ENCODE data around the gene CDCA5. TPM values are rescaled to one million over a fixed set of nuclear protein-coding genes. Genes with fewer than 3 reads are reported as not detected.

The CDCA5 gene
- total and polyA plus RNA-seq, 2 of the 4 experiments (the other 2 are of a cell fraction): 9.1 to 14.0 TPM

- WGBS, 2 experiments (ENCODE audit: extremely low coverage in 2 of 2, insufficient read length in 1 of 2): 80% methylated on average over 2 of the region's 6 CpGs; no CpG with 5 or more reads in 1 of the 2 experiments
- H3K56ac ChIP-seq (ENCODE audit: extremely low read depth, insufficient read depth, low read length): no peak overlapping the region
- H3K9ac ChIP-seq (ENCODE audit: low read depth, low read length): no peak overlapping the region
- H3K4ac ChIP-seq (ENCODE audit: low read depth, low read length): no peak overlapping the region
- DNase-seq: no peak
- H3K14ac ChIP-seq (replicated peaks; ENCODE audit: low read depth, low read length): no peak overlapping the region
- no peak overlapping the region for H3K4me2 ChIP-seq (ENCODE audit: low read depth, low read length)
- H2AFZ ChIP-seq (replicated peaks; ENCODE audit: low read length, poor library complexity): no peak overlapping the region
- no peak overlapping the region for H2BK5ac ChIP-seq (ENCODE audit: low read depth, low read length, poor library complexity, severe bottlenecking)
- no peak overlapping the region for H3K4me3 ChIP-seq (ENCODE audit: insufficient read depth, low read depth, low read length)
- ChIA-PET CTCF (interaction anchor here (1.1 kb wide), 1 partner anchor 15 kb away, joined by 3 read pairs; no protein-coding TSS in a partner anchor), POLR2A (ENCODE audit: unreplicated experiment) (no interaction called here)
- no peak for ATAC-seq (ENCODE audit: low read depth)
- peaks cover 5% of the 10 kb centered on the region; the same call in 1 of the 2 replicates for H4K20me1 ChIP-seq (ENCODE audit: insufficient read depth, low read length)
- H2BK120ac ChIP-seq (ENCODE audit: low read depth, low read length): no peak overlapping the region
- H3K9me3 ChIP-seq (ENCODE audit: control insufficient read depth, insufficient read depth, low read length): no peaks in the 10 kb centered on the region
- no peak overlapping the region for H2BK15ac ChIP-seq (ENCODE audit: low read depth, low read length)
- peaks cover 13% of the 10 kb centered on the region; the same call in 1 of the 2 replicates for H3K9me1 ChIP-seq (ENCODE audit: insufficient read depth, low read length)
- TF ChIP-seq CTCF (conservative IDR thresholded peaks at IDR 0.05; ENCODE audit: low read depth, low read length) (no peak), ELK1 (IDR thresholded peaks at IDR 0.05; ENCODE audit: borderline replicate concordance, low read depth, low read length) (no peak), SMC3 (IDR thresholded peaks at IDR 0.05; ENCODE audit: low read depth, low read length) (no peak), CEBPB (IDR thresholded peaks at IDR 0.05; ENCODE audit: low read depth, low read length) (no peak), RAD21 (IDR thresholded peaks at IDR 0.05; ENCODE audit: low read length) (no peak), MAFK (IDR thresholded peaks at IDR 0.05; ENCODE audit: low read depth, low read length) (no peak), RFX5 (IDR thresholded peaks at IDR 0.05; ENCODE audit: low read depth, low read length) (no peak), FOS (IDR thresholded peaks at IDR 0.05; ENCODE audit: low read depth, low read length) (no peak), NFE2L2 (IDR thresholded peaks at IDR 0.05; ENCODE audit: low read depth, low read length) (no peak), USF2 (IDR thresholded peaks at IDR 0.05; ENCODE audit: low read depth, low read length) (no peak), RCOR1 (IDR thresholded peaks at IDR 0.05; ENCODE audit: insufficient replicate concordance, low read length) (no peak), MXI1 (IDR thresholded peaks at IDR 0.05; ENCODE audit: borderline replicate concordance, low read depth, low read length) (no peak), BHLHE40 (IDR thresholded peaks at IDR 0.05; ENCODE audit: low read depth, low read length) (no peak), POLR2A (IDR thresholded peaks at IDR 0.05; ENCODE audit: low read depth, low read length) (no peak), MAZ (IDR thresholded peaks at IDR 0.05; ENCODE audit: borderline replicate concordance, low read depth, low read length) (no peak), CHD1 (IDR thresholded peaks at IDR 0.05; ENCODE audit: low read depth, low read length) (no peak)
- peaks cover 13% of the 10 kb centered on the region for H3K36me3 ChIP-seq (ENCODE audit: control insufficient read depth, insufficient read depth, low read length)
- no peak overlapping the region for H4K8ac ChIP-seq (ENCODE audit: low read depth in 2 of 2, low read length in 2 of 2)
- H3K18ac ChIP-seq (ENCODE audit: low read depth, low read length): no peak overlapping the region
- H4K5ac ChIP-seq (ENCODE audit: low read depth, low read length): no peak overlapping the region
- no peaks in the 10 kb centered on the region for H3K4me1 ChIP-seq (ENCODE audit: control insufficient read depth, insufficient read depth, low read length)
- H3K79me1 ChIP-seq (ENCODE audit: low read depth in 1 of 2, low read length in 2 of 2): peaks cover 17 to 37% of the 10 kb centered on the region in 2 experiments
- no peak overlapping the region for H3K27ac ChIP-seq (ENCODE audit: insufficient read depth, low read length)
- H2BK20ac ChIP-seq (ENCODE audit: low read depth, low read length): no peak overlapping the region
- intact Hi-C loops (cut with micrococcal nuclease) (no loop called here), in situ Hi-C loops (cut with MboI; ENCODE audit: low sequenced_read_pairs) (no loop called here), dilution Hi-C loops (cut with HindIII; ENCODE audit: low sequenced_read_pairs, unreplicated experiment) (no loop called here)
- no TSS peak for BruUV-seq (replicated peaks)
- no peak overlapping the region for H4K91ac ChIP-seq (ENCODE audit: insufficient read depth, low read depth, low read length)
- 0 out of 2 replicates have a peak overlapping the region, but pooled peaks have one; percentile 38 for H3K23ac ChIP-seq (ENCODE audit: low read depth, low read length)
- no peak overlapping the region for H2AK9ac ChIP-seq (replicated peaks; ENCODE audit: low read depth, low read length, poor library complexity)
- H2AK5ac ChIP-seq (ENCODE audit: low read depth, low read length): no peak overlapping the region
- H3K27me3 ChIP-seq (ENCODE audit: control insufficient read depth, insufficient read depth, low read length): no peaks in the 10 kb centered on the region
These were observed 40.9 kb downstream of the CDCA5 start for GRCh38 chr11:65042891-65043290.
